OCI-LY1 (cell line): ENCODE data around the gene UBC.

Experiments
- H2AFZ ChIP-seq: fragments of 200-600 bp; sonication (generic), shearing (Covaris generic); 2 replicates; pipeline ENCODE4 v1.6.0; 2014; ENCODE audit warnings: antibody characterized with exemption, mild to moderate bottlenecking, low read length
- H3F3A ChIP-seq: fragments of 200-600 bp; sonication (generic), shearing (Covaris generic); 2 replicates; pipeline ENCODE4 v1.6.0; 2014; ENCODE audit warnings: mild to moderate bottlenecking, antibody characterized with exemption, low read length, moderate library complexity; ENCODE audit not compliant: insufficient read depth
- H3K27ac ChIP-seq: fragments of 200-600 bp; sonication (generic); 2 replicates; pipeline ENCODE4 v1.5.1; 2014; ENCODE audit warnings: low read length, mixed run types, mild to moderate bottlenecking, low read depth; ENCODE audit not compliant: poor library complexity, severe bottlenecking
- H3K27me3 ChIP-seq: fragments of 200-600 bp; sonication (generic); 2 replicates; pipeline ENCODE4 v1.6.0; 2014; ENCODE audit warnings: antibody characterized with exemption, mild to moderate bottlenecking, low read length, moderate library complexity; ENCODE audit not compliant: insufficient read depth
- H3K36me3 ChIP-seq: fragments of 200-600 bp; sonication (generic); 2 replicates; pipeline ENCODE4 v1.6.1; 2014; ENCODE audit warnings: mild to moderate bottlenecking, antibody characterized with exemption, low read length, moderate library complexity, mixed read lengths; ENCODE audit not compliant: insufficient read depth
- H3K4me1 ChIP-seq: fragments of 200-600 bp; sonication (generic); 2 replicates; pipeline ENCODE4 v1.5.1; 2014; ENCODE audit warnings: mild to moderate bottlenecking, low read length, moderate library complexity; ENCODE audit not compliant: insufficient read depth, severe bottlenecking
- H3K4me2 ChIP-seq: fragments of 200-600 bp; sonication (generic), shearing (Covaris generic); 2 replicates; pipeline ENCODE4 v1.6.1; 2014; ENCODE audit warnings: low read length
- H3K4me3 ChIP-seq: fragments of 200-600 bp; sonication (generic); 2 replicates; pipeline ENCODE4 v1.5.1; 2014; ENCODE audit warnings: low read length, low read depth, mild to moderate bottlenecking, mixed read lengths; ENCODE audit not compliant: poor library complexity, severe bottlenecking
- H3K79me2 ChIP-seq: fragments of 200-600 bp; shearing (Covaris generic); 2 replicates; pipeline ENCODE4 v1.6.1; 2016; ENCODE audit warnings: mixed run types, low read length, mixed read lengths; ENCODE audit not compliant: insufficient read depth
- H3K9ac ChIP-seq: fragments of 200-600 bp; sonication (generic), shearing (Covaris generic); 2 replicates; pipeline ENCODE4 v1.6.1; 2014; ENCODE audit warnings: mild to moderate bottlenecking, low read length, mixed read lengths
- H3K9me2 ChIP-seq: fragments of 200-600 bp; sonication (generic), shearing (Covaris generic); 2 replicates; pipeline ENCODE4 v1.6.1; 2014; ENCODE audit warnings: low read depth, mild to moderate bottlenecking, low read length, mixed read lengths
- H3K9me3 ChIP-seq: fragments of 200-600 bp; shearing (Covaris generic); 2 replicates; pipeline ENCODE4 v1.6.1; 2014; ENCODE audit warnings: low read length, mixed read lengths
- H4K20me1 ChIP-seq: fragments of 200-600 bp; sonication (generic), shearing (Covaris generic); 2 replicates; pipeline ENCODE4 v1.6.0; 2016; ENCODE audit warnings: mild to moderate bottlenecking, low read length; ENCODE audit not compliant: insufficient read depth
- CTCF ChIP-seq: fragments of 200-600 bp; sonication (generic), shearing (Covaris generic); IDR thresholded peaks from 2 replicates; pipeline ENCODE4 v1.5.1; 2017; ENCODE audit warnings: mild to moderate bottlenecking, antibody characterized with exemption, low read length, moderate library complexity, mixed read lengths
- EZH2 ChIP-seq: fragments of 200-600 bp; sonication (generic), shearing (Covaris generic); IDR thresholded peaks from 2 replicates; pipeline ENCODE4 v1.8.0; 2017; ENCODE audit warnings: borderline replicate concordance, mixed run types, mild to moderate bottlenecking, antibody characterized with exemption, low read length, moderate library complexity, mixed read lengths

UBC gene

GRCh38 chr12:124866883-124867400 lies 47.5 kb downstream of the UBC start:
- H3K36me3 ChIP-seq, result no peaks in the 10 kb centered on the region
- no peaks in the 10 kb centered on the region for H3K9me2 ChIP-seq
- H3F3A ChIP-seq, result no peaks in the 10 kb centered on the region
- no peak overlapping the region for H3K9ac ChIP-seq
- no peak overlapping the region for H3K4me2 ChIP-seq
- H3K4me1 ChIP-seq, result peaks cover 24% of the 10 kb centered on the region
- H3K27ac ChIP-seq, result no peak overlapping the region
- H3K9me3 ChIP-seq, result no peaks in the 10 kb centered on the region
- no peak for TF ChIP-seq EZH2
- TF ChIP-seq CTCF, result no peak
- H4K20me1 ChIP-seq, result no peaks in the 10 kb centered on the region
- H3K4me3 ChIP-seq, result no peak overlapping the region
- H3K27me3 ChIP-seq, result 0 out of 2 replicates have a peak, but pooled peaks cover 10% of the 10 kb centered on the region
- H2AFZ ChIP-seq, result no peak overlapping the region
- H3K79me2 ChIP-seq, result no peaks in the 10 kb centered on the region

- Histone ChIP-seq H4K20me1 (no peaks in the 10 kb centered on the region), H3K79me2 (no peaks in the 10 kb centered on the region), H2AFZ (no peak overlapping the region), H3K4me3 (no peak overlapping the region), H3K27me3 (0 out of 2 replicates have a peak, but pooled peaks cover 5% of the 10 kb centered on the region), H3K27ac (no peak overlapping the region), H3K4me2 (no peak overlapping the region), H3K36me3 (no peaks in the 10 kb centered on the region), H3K9me2 (no peaks in the 10 kb centered on the region), H3K9ac (no peak overlapping the region), H3K4me1 (peaks cover 24% of the 10 kb centered on the region), H3F3A (no peaks in the 10 kb centered on the region), H3K9me3 (no peaks in the 10 kb centered on the region)
- no peak for TF ChIP-seq EZH2
Observed at GRCh38 chr12:124866195-124866882, 48.1 kb downstream of the UBC start.

GRCh38 chr12:124865728-124866127 lies 48.7 kb downstream of the UBC start:
- Histone ChIP-seq H3K27me3 (0 out of 2 replicates have a peak, but pooled peaks cover 5% of the 10 kb centered on the region), H4K20me1 (no peaks in the 10 kb centered on the region), H3K9ac (no peak overlapping the region), H3K9me2 (no peaks in the 10 kb centered on the region), H3K4me2 (no peak overlapping the region), H3K36me3 (no peaks in the 10 kb centered on the region), H3K4me1 (peaks cover 24% of the 10 kb centered on the region), H3K4me3 (no peak overlapping the region), H2AFZ (no peak overlapping the region), H3F3A (no peaks in the 10 kb centered on the region), H3K9me3 (no peaks in the 10 kb centered on the region), H3K79me2 (no peaks in the 10 kb centered on the region), H3K27ac (no peak overlapping the region)
- TF ChIP-seq CTCF (no peak), EZH2 (no peak)
